HepG2 (cell line): Measurements from ENCODE around the gene INTS15. TPM values are rescaled to one million over a fixed set of nuclear protein-coding genes. Genes with fewer than 3 reads are reported as not detected.
A peak's percentile ranks its signal among the peaks of the same experiment; 100 is the strongest.

ENCODE experiments used
- DPF2 ChIP-seq: sonication (generic); formaldehyde crosslinking; IDR thresholded peaks from 2 replicates; pipeline ENCODE4 v1.4.0; 2020; ENCODE audit warnings: mild to moderate bottlenecking, low read depth, missing genetic modification reagents, borderline replicate concordance
- FOXP1 ChIP-seq, 2 experiments: fragments of 450-650 bp in 1 of 2; IDR thresholded peaks; 2 replicates each; pipeline ENCODE4 v1.6.1; 2017 to 2018; ENCODE audit warnings: antibody characterized with exemption in 1 of 2
- GABPA ChIP-seq, 2 experiments: IDR thresholded peaks; 2 replicates each; pipeline ENCODE4 v1.6.1; 2011 to 2016; ENCODE audit warnings: low read depth in 2 of 2, low read length in 1 of 2, missing biosample characterization in 1 of 2, missing genetic modification characterization in 1 of 2
- JUNB ChIP-seq: sonication (generic); formaldehyde crosslinking; IDR thresholded peaks from 2 replicates; pipeline ENCODE4 v1.8.0; 2022; ENCODE audit warnings: missing genetic modification reagents, mild to moderate bottlenecking, borderline replicate concordance
- KDM5B ChIP-seq: sonication (generic); formaldehyde crosslinking; IDR thresholded peaks from 2 replicates; pipeline ENCODE4 v1.4.0; 2020; ENCODE audit warnings: missing genetic modification reagents, mild to moderate bottlenecking, borderline replicate concordance
- NR2C2 ChIP-seq: sonication (generic); formaldehyde crosslinking; IDR thresholded peaks from 2 replicates; pipeline ENCODE4 v1.4.0; 2020; ENCODE audit warnings: missing genetic modification reagents, mild to moderate bottlenecking, moderate library complexity, borderline replicate concordance
- PHF20 ChIP-seq: sonication (generic); formaldehyde crosslinking; IDR thresholded peaks from 2 replicates; pipeline ENCODE4 v1.5.0; 2020; ENCODE audit warnings: mild to moderate bottlenecking, missing genetic modification reagents
- RBFOX2 ChIP-seq: fragments of 200-400 bp; formaldehyde crosslinking; IDR thresholded peaks from 2 replicates; pipeline ENCODE4 v1.6.1; 2017; ENCODE audit warnings: low read depth, mild to moderate bottlenecking, low read length
- SMAD9 ChIP-seq: sonication (generic); formaldehyde crosslinking; IDR thresholded peaks from 2 replicates; pipeline ENCODE4 v1.5.1; 2020; ENCODE audit warnings: mild to moderate bottlenecking, missing genetic modification reagents
- SOX5 ChIP-seq: IDR thresholded peaks from 2 replicates; pipeline ENCODE4 v1.6.1; 2016; ENCODE audit warnings: borderline replicate concordance
- STAG1 ChIP-seq: sonication (generic); formaldehyde crosslinking; IDR thresholded peaks from 2 replicates; pipeline ENCODE4 v1.4.0; 2020; ENCODE audit warnings: missing genetic modification reagents
- ZNF615 ChIP-seq: sonication (generic); formaldehyde crosslinking; IDR thresholded peaks from 2 replicates; pipeline ENCODE4 v1.5.0; 2020; ENCODE audit warnings: mild to moderate bottlenecking, missing genetic modification reagents, borderline replicate concordance
- ZNF678 ChIP-seq: sonication (generic); formaldehyde crosslinking; IDR thresholded peaks from 2 replicates; pipeline ENCODE4 v1.4.0; 2020; ENCODE audit warnings: mild to moderate bottlenecking, missing genetic modification reagents
- ZNF775 ChIP-seq: sonication (generic); formaldehyde crosslinking; IDR thresholded peaks from 2 replicates; pipeline ENCODE4 v1.4.0; 2020; ENCODE audit warnings: missing genetic modification reagents, mild to moderate bottlenecking, moderate library complexity, borderline replicate concordance
- ZSCAN21 ChIP-seq: sonication (generic); formaldehyde crosslinking; IDR thresholded peaks from 2 replicates; pipeline ENCODE4 v1.8.0; 2022; ENCODE audit warnings: mild to moderate bottlenecking, missing genetic modification reagents, moderate library complexity, borderline replicate concordance
- polyA plus RNA-seq, 8 experiments: library from polyadenylated mRNA; depleted of rRNA in 3 of 8; stranded (reverse) in 7 of 8; unstranded in 1 of 8; fragments of >200 nt; fragmentation: Illumina TruSeq in 4 of 8; extraction: Trizol in 4 of 8; gene quantifications; 2 replicates each; pipeline versions ENCODE4 v1.2.1 to v1.2.3, GENCODE V29; 2011 to 2016; ENCODE audit warnings: low read depth in 4 of 8, missing spikeins in 1 of 8, mixed read lengths in 1 of 8; ENCODE audit not compliant: insufficient read depth in 1 of 8
- total RNA-seq, 5 experiments: library from RNA; depleted of rRNA; stranded (reverse); fragments of >200 nt; fragmentation: Illumina TruSeq; extraction: Trizol; gene quantifications; 2 replicates each; pipeline ENCODE4 v1.2.3, GENCODE V29; 2016; ENCODE audit warnings: low read depth in 1 of 5
- TF ChIP-seq, protein P1 (sequence below): sonication (generic); formaldehyde crosslinking; IDR thresholded peaks from 2 replicates; pipeline ENCODE4 v1.5.1; 2020; ENCODE audit warnings: mild to moderate bottlenecking, missing genetic modification reagents, moderate library complexity
- TF ChIP-seq, protein P2 (sequence below): IDR thresholded peaks from 2 replicates; pipeline ENCODE4 v1.6.1; 2016; ENCODE audit warnings: mild to moderate bottlenecking
- TF ChIP-seq, protein P3 (sequence below): sonication (generic); formaldehyde crosslinking; IDR thresholded peaks from 2 replicates; pipeline ENCODE4 v1.8.0; 2022; ENCODE audit warnings: low read depth, missing genetic modification reagents
- TF ChIP-seq, protein P4 (sequence below): sonication (generic); formaldehyde crosslinking; IDR thresholded peaks from 2 replicates; pipeline ENCODE4 v1.4.0; 2020; ENCODE audit warnings: missing genetic modification reagents, borderline replicate concordance

Gene INTS15
- total and polyA plus RNA-seq, 2 of the 13 experiments (the other 11 are each of a cell fraction or from before 2014, with no cell fraction given) = 16.3 to 25.7 TPM

DNA sequence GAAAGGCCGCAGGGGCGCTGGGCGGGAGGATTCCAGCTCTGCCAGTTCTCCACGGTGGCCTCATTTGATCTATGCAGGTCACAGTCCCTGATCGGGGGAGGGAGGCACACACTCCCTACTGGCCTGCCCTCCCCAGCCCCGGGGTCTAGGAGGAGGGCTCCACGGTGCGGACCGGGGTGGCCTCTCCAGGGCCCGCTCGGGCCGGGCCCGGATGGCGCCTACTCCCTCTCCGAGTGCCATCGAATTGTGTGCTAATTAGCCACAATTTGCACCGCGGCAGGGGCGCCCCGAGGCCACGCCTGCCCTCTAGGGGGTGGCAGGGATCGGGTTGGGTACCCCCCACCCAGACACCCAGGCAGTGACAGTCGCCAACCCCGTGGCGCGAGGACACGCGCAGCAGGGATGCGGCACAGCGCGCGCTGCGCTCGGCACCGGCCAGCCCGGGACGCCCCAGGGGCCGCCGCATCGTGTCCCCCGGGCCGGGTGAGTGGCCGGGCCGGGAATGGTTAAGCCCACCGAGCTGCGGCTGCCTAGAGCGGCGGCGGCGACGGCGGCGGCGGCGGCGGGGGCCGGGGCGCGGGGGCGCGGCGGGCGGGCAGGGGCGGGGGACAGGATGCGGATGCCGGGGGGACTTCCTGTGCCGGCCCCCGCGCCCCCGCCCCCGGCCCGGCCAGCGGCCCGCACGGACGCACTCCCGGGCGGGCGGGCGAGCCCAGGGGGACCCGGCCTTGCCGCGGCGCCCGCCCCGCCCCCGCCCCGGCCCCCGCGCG, 25.3 kb downstream of the INTS15 start, which contains the start of gene ZNF853 (continued):
- TF ChIP-seq KDM5B (CRISPR knock-in tag) (peak; percentile 33; the same call in 1 of the 2 replicates), SOX5 (CRISPR knock-in tag) (no peak), ZNF678 (CRISPR knock-in tag) (0 out of 2 replicates have a peak, but pooled peaks have one; percentile 50), STAG1 (CRISPR knock-in tag) (no peak), PHF20 (CRISPR knock-in tag) (peak; percentile 45; the same call in 1 of the 2 replicates), ZNF615 (CRISPR knock-in tag) (no peak), NR2C2 (CRISPR knock-in tag) (no peak; the same call in 1 of the 2 replicates), DPF2 (CRISPR knock-in tag) (no peak), SMAD9 (CRISPR knock-in tag) (no peak), RBFOX2 (peak; percentile 13), JUNB (CRISPR knock-in tag) (no peak), ZSCAN21 (0 out of 2 replicates have a peak, but pooled peaks have one; percentile 50), ZNF775 (CRISPR knock-in tag) (no peak; the same call in 1 of the 2 replicates), GABPA (IDR thresholded peaks at IDR 0.05; ENCODE audit: low read depth, low read length) (peak; percentile 56; the same call in 1 of the 2 replicates), GABPA (CRISPR knock-in tag; IDR thresholded peaks at IDR 0.05; ENCODE audit: low read depth) (0 out of 2 replicates have a peak, but pooled peaks have one; percentile 37), FOXP1 (IDR thresholded peaks at IDR 0.05) (no peak), FOXP1 (CRISPR knock-in tag; IDR thresholded peaks at IDR 0.05) (no peak)
- TF ChIP-seq, protein P1, sequence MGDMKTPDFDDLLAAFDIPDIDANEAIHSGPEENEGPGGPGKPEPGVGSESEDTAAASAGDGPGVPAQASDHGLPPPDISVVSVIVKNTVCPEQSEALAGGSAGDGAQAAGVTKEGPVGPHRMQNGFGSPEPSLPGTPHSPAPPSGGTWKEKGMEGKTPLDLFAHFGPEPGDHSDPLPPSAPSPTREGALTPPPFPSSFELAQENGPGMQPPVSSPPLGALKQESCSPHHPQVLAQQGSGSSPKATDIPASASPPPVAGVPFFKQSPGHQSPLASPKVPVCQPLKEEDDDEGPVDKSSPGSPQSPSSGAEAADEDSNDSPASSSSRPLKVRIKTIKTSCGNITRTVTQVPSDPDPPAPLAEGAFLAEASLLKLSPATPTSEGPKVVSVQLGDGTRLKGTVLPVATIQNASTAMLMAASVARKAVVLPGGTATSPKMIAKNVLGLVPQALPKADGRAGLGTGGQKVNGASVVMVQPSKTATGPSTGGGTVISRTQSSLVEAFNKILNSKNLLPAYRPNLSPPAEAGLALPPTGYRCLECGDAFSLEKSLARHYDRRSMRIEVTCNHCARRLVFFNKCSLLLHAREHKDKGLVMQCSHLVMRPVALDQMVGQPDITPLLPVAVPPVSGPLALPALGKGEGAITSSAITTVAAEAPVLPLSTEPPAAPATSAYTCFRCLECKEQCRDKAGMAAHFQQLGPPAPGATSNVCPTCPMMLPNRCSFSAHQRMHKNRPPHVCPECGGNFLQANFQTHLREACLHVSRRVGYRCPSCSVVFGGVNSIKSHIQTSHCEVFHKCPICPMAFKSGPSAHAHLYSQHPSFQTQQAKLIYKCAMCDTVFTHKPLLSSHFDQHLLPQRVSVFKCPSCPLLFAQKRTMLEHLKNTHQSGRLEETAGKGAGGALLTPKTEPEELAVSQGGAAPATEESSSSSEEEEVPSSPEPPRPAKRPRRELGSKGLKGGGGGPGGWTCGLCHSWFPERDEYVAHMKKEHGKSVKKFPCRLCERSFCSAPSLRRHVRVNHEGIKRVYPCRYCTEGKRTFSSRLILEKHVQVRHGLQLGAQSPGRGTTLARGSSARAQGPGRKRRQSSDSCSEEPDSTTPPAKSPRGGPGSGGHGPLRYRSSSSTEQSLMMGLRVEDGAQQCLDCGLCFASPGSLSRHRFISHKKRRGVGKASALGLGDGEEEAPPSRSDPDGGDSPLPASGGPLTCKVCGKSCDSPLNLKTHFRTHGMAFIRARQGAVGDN (CRISPR knock-in tag) = peak; percentile 66
- TF ChIP-seq, protein P2, sequence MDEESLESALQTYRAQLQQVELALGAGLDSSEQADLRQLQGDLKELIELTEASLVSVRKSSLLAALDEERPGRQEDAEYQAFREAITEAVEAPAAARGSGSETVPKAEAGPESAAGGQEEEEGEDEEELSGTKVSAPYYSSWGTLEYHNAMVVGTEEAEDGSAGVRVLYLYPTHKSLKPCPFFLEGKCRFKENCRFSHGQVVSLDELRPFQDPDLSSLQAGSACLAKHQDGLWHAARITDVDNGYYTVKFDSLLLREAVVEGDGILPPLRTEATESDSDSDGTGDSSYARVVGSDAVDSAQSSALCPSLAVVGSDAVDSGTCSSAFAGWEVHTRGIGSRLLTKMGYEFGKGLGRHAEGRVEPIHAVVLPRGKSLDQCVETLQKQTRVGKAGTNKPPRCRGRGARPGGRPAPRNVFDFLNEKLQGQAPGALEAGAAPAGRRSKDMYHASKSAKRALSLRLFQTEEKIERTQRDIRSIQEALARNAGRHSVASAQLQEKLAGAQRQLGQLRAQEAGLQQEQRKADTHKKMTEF = peak; percentile 48
- TF ChIP-seq, protein P3, sequence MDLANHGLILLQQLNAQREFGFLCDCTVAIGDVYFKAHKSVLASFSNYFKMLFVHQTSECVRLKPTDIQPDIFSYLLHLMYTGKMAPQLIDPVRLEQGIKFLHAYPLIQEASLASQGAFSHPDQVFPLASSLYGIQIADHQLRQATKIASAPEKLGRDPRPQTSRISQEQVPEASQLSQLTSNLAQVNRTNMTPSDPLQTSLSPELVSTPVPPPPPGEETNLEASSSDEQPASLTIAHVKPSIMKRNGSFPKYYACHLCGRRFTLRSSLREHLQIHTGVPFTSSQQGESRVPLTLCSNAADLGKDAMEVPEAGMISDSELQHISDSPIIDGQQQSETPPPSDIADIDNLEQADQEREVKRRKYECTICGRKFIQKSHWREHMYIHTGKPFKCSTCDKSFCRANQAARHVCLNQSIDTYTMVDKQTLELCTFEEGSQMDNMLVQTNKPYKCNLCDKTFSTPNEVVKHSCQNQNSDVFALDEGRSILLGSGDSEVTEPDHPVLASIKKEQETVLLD (CRISPR knock-in tag) = 0 out of 2 replicates have a peak, but pooled peaks have one; percentile 62
- TF ChIP-seq, protein P4, sequence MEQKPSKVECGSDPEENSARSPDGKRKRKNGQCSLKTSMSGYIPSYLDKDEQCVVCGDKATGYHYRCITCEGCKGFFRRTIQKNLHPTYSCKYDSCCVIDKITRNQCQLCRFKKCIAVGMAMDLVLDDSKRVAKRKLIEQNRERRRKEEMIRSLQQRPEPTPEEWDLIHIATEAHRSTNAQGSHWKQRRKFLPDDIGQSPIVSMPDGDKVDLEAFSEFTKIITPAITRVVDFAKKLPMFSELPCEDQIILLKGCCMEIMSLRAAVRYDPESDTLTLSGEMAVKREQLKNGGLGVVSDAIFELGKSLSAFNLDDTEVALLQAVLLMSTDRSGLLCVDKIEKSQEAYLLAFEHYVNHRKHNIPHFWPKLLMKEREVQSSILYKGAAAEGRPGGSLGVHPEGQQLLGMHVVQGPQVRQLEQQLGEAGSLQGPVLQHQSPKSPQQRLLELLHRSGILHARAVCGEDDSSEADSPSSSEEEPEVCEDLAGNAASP (CRISPR knock-in tag) = peak; percentile 0; the same call in 1 of the 2 replicates
